K562 (cell line): ENCODE measurements around the gene TMEM147. TPM values are rescaled to one million over a fixed set of nuclear protein-coding genes. Genes with fewer than 3 reads are reported as not detected.

ENCODE experiments used
- BRCA1 ChIP-seq, 2 experiments: fragments of 450-650 bp in 1 of 2; sonication (generic) in 1 of 2; formaldehyde crosslinking in 1 of 2; IDR thresholded peaks; 2 replicates each; pipeline versions ENCODE4 v1.5.0 to v1.6.1; 2017 to 2020; ENCODE audit warnings: mild to moderate bottlenecking in 1 of 2, missing genetic modification reagents in 1 of 2
- CBFA2T3 ChIP-seq: fragments of 450-650 bp; IDR thresholded peaks from 2 replicates; pipeline ENCODE4 v1.6.1; 2017
- CHAMP1 ChIP-seq: fragments of 450-650 bp; IDR thresholded peaks from 2 replicates; pipeline ENCODE4 v1.6.1; 2016; ENCODE audit warnings: mild to moderate bottlenecking
- CREB5 ChIP-seq: fragments of 250-450 bp; sonication (Bioruptor Pico); IDR thresholded peaks from 2 replicates; pipeline ENCODE4 v1.5.0; 2020; ENCODE audit warnings: mild to moderate bottlenecking
- ELF1 ChIP-seq: fragments of 200-800 bp; sonication (Bioruptor generic); IDR thresholded peaks from 2 replicates; pipeline ENCODE4 v1.6.1; 2016; ENCODE audit warnings: missing genetic modification characterization, missing compliant biosample characterization
- GTF2A2 ChIP-seq: IDR thresholded peaks from 2 replicates; pipeline ENCODE4 v1.6.1; 2016; ENCODE audit warnings: mild to moderate bottlenecking, missing genetic modification characterization, missing compliant biosample characterization
- LARP7 ChIP-seq: fragments of 450-650 bp; IDR thresholded peaks from 2 replicates; pipeline ENCODE4 v1.6.1; 2016
- MYBL2 ChIP-seq, 2 experiments: fragments of 450-650 bp in 1 of 2; sonication (generic) in 1 of 2; formaldehyde crosslinking in 1 of 2; IDR thresholded peaks; 2 replicates each; pipeline versions ENCODE4 v1.6.1 to v1.8.1; 2017 to 2022; ENCODE audit warnings: borderline replicate concordance in 1 of 2, inconsistent platforms in 1 of 2, low read depth in 1 of 2, mild to moderate bottlenecking in 1 of 2, missing genetic modification reagents in 1 of 2, moderate library complexity in 1 of 2
- POLR2B ChIP-seq: fragments of 450-650 bp; IDR thresholded peaks from 2 replicates; pipeline ENCODE4 v1.6.1; 2018; ENCODE audit warnings: low read depth; ENCODE audit not compliant: partially characterized antibody
- PYGO2 ChIP-seq: fragments of 450-650 bp; IDR thresholded peaks from 2 replicates; pipeline ENCODE4 v1.6.1; 2016; ENCODE audit warnings: mild to moderate bottlenecking, missing genetic modification characterization, moderate library complexity, missing compliant biosample characterization
- RBBP5 ChIP-seq: fragments of 200-600 bp; sonication (generic); IDR thresholded peaks from 2 replicates; pipeline ENCODE4 v1.6.1; 2012; ENCODE audit warnings: borderline replicate concordance, mild to moderate bottlenecking, low read length, control low read depth, inconsistent platforms; ENCODE audit not compliant: insufficient read depth, poor library complexity, severe bottlenecking
- SAFB2 ChIP-seq: fragments of 200-400 bp; formaldehyde crosslinking; IDR thresholded peaks from 2 replicates; pipeline ENCODE4 v1.6.1; 2018; ENCODE audit warnings: borderline replicate concordance, low read length, low read depth, moderate library complexity; ENCODE audit not compliant: severe bottlenecking
- SIRT6 ChIP-seq: IDR thresholded peaks from one replicate; pipeline ENCODE4 v1.6.1; 2012; ENCODE audit warnings: low read depth, mild to moderate bottlenecking, control low read depth, inconsistent platforms, low read length, moderate library complexity
- SMAD4 ChIP-seq: fragments of 250-450 bp; sonication (Bioruptor Pico); conservative IDR thresholded peaks from 2 replicates; pipeline ENCODE4 v1.8.0; 2021; ENCODE audit warnings: inconsistent platforms, mild to moderate bottlenecking, moderate library complexity
- SOX6 ChIP-seq: fragments of 450-650 bp; IDR thresholded peaks from 2 replicates; pipeline ENCODE4 v1.6.1; 2014; ENCODE audit warnings: mild to moderate bottlenecking
- TAF9B ChIP-seq: fragments of 450-650 bp; IDR thresholded peaks from 2 replicates; pipeline ENCODE4 v1.6.1; 2018; ENCODE audit warnings: mild to moderate bottlenecking; ENCODE audit not compliant: partially characterized antibody
- ZNF175 ChIP-seq: fragments of 200-800 bp; sonication (Bioruptor generic); IDR thresholded peaks from 2 replicates; pipeline ENCODE4 v1.6.1; 2016; ENCODE audit warnings: low read depth, mild to moderate bottlenecking, missing genetic modification characterization, missing compliant biosample characterization
- ZNF280B ChIP-seq: fragments of 250-450 bp; sonication (Bioruptor Pico); IDR thresholded peaks from 2 replicates; pipeline ENCODE4 v1.5.1; 2021; ENCODE audit warnings: mild to moderate bottlenecking
- polyA plus RNA-seq, 8 experiments: library from polyadenylated mRNA; depleted of rRNA in 4 of 8; stranded (reverse) in 5 of 8; unstranded in 3 of 8; fragments of >200 nt; fragmentation: Nextera tagmentation in 2 of 8; fragmentation: Illumina TruSeq in 1 of 8; extraction: Ambion mirVana in 2 of 8; extraction: Trizol in 1 of 8; gene quantifications; 2 replicates each; pipeline versions ENCODE4 v1.2.1 to v1.2.3, GENCODE V29; 2011 to 2014; ENCODE audit warnings: inconsistent platforms in 1 of 8, missing spikeins in 1 of 8
- total RNA-seq, 7 experiments: library from RNA; depleted of rRNA in 6 of 7; stranded (reverse); fragments of >200 nt in 6 of 7; fragmentation: Illumina TruSeq in 2 of 7; extraction: Trizol in 2 of 7; gene quantifications; 2 replicates each; pipeline versions ENCODE4 v1.2.1 to v1.2.3, GENCODE V29; 2011 to 2021; ENCODE audit warnings: low replicate concordance in 1 of 7

TMEM147 gene
- total and polyA plus RNA-seq, 9 of the 15 experiments (the other 6 are each of a cell fraction or from before 2014, with no cell fraction given): 73.8 to 194 (median 142) TPM

- no peak for TF ChIP-seq ZNF280B (CRISPR knock-in tag)
- peak; percentile 59 for TF ChIP-seq TAF9B
- TF ChIP-seq CREB5 (CRISPR knock-in tag): no peak
- TF ChIP-seq SMAD4 (CRISPR knock-in tag): peak; percentile 47; the same call in 1 of the 2 replicates
- TF ChIP-seq CHAMP1: no peak
- TF ChIP-seq RBBP5: peak; percentile 61
- TF ChIP-seq SOX6: no peak
- TF ChIP-seq LARP7: no peak
- TF ChIP-seq PYGO2 (tag): no peak
- no peak for TF ChIP-seq MYBL2 (IDR thresholded peaks at IDR 0.05; ENCODE audit: low read depth)
- no peak for TF ChIP-seq MYBL2 (CRISPR knock-in tag; IDR thresholded peaks at IDR 0.05; ENCODE audit: borderline replicate concordance)
- TF ChIP-seq POLR2B: peak; percentile 61
- peak; percentile 86 for TF ChIP-seq ELF1 (tag)
- no peak for TF ChIP-seq CBFA2T3
- no peak for TF ChIP-seq BRCA1 (IDR thresholded peaks at IDR 0.05)
- no peak for TF ChIP-seq BRCA1 (CRISPR knock-in tag; IDR thresholded peaks at IDR 0.05)
- TF ChIP-seq SIRT6: no peak
- TF ChIP-seq SAFB2: no peak
- no peak for TF ChIP-seq GTF2A2
- no peak for TF ChIP-seq ZNF175 (CRISPR knock-in tag)
These were observed at the start of gene TMEM147 (continued) for GRCh38 chr19:35545001-35545854.
